CD4-positive, CD25-positive, alpha-beta regulatory T cell (primary cell): ENCODE data around the gene SPEG. TPM values are rescaled to one million over a fixed set of nuclear protein-coding genes. Genes with fewer than 3 reads are reported as not detected.
A peak's percentile ranks its signal among the peaks of the same experiment; 100 is the strongest.

Experiments
- ATAC-seq, 2 donors: fragments of 150-1000 bp; cut with Tn5 transposase; one replicate each; pipeline ENCODE4 v1.10.0; 2021; ENCODE audit warnings: low read depth in 2 of 2, moderate number of reproducible peaks in 2 of 2, moderate library complexity in 1 of 2
- DNase-seq, 3 donors: peaks; one replicate each; pipeline versions ENCODE4 v3.0.0 to v3.0.0-alpha.2; 2012 to 2022; ENCODE audit warnings: mixed read lengths in 1 of 3
- H3K27ac ChIP-seq: one replicate; pipeline ENCODE4 v1.7.0; 2013; ENCODE audit warnings: mild to moderate bottlenecking, low read length; ENCODE audit not compliant: insufficient read depth, poor library complexity, severe bottlenecking
- H3K27me3 ChIP-seq: one replicate; pipeline ENCODE4 v1.7.0; 2013; ENCODE audit warnings: low read length; ENCODE audit not compliant: control insufficient read depth, insufficient read depth
- H3K36me3 ChIP-seq: one replicate; pipeline ENCODE4 v1.7.0; 2013; ENCODE audit warnings: mild to moderate bottlenecking, low read length, moderate library complexity; ENCODE audit not compliant: control insufficient read depth, insufficient read depth
- H3K4me1 ChIP-seq: 2 replicates; pipeline ENCODE4 v1.7.0; 2013; ENCODE audit warnings: mild to moderate bottlenecking, low read length; ENCODE audit not compliant: insufficient read depth, control insufficient read depth, poor library complexity, severe bottlenecking
- H3K4me3 ChIP-seq: one replicate; pipeline ENCODE4 v1.7.0; 2013; ENCODE audit warnings: low read depth, mild to moderate bottlenecking, low read length, moderate library complexity
- H3K9me3 ChIP-seq, 2 experiments: 1 replicate in 1 of 2; 2 replicates in 1 of 2; pipeline ENCODE4 v1.7.0; 2013; ENCODE audit warnings: low read length in 2 of 2, mild to moderate bottlenecking in 1 of 2, moderate library complexity in 1 of 2; ENCODE audit not compliant: control insufficient read depth in 2 of 2
- H3K27ac Mint-ChIP-seq, 3 donors: one replicate each; pipeline ENCODE4 v1.8.0; 2020 to 2022; ENCODE audit warnings: mild to moderate bottlenecking in 3 of 3, mixed read lengths in 3 of 3, moderate library complexity in 2 of 3
- H3K27me3 Mint-ChIP-seq: one replicate; pipeline ENCODE4 v1.8.0; 2022; ENCODE audit warnings: mild to moderate bottlenecking, mixed read lengths
- H3K36me3 Mint-ChIP-seq: one replicate; pipeline ENCODE4 v1.8.0; 2020; ENCODE audit warnings: mixed read lengths
- H3K4me1 Mint-ChIP-seq, 4 donors: one replicate each; pipeline ENCODE4 v1.8.0; 2020 to 2022; ENCODE audit warnings: mixed read lengths in 4 of 4, mild to moderate bottlenecking in 1 of 4
- H3K4me3 Mint-ChIP-seq, 4 donors: one replicate each; pipeline ENCODE4 v1.8.0; 2020 to 2022; ENCODE audit warnings: mild to moderate bottlenecking in 4 of 4, mixed read lengths in 4 of 4, moderate library complexity in 3 of 4
- H3K9me3 Mint-ChIP-seq, 7 donors: one replicate each; pipeline ENCODE4 v1.8.0; 2020 to 2022; ENCODE audit warnings: mixed read lengths in 7 of 7, mild to moderate bottlenecking in 3 of 7, moderate library complexity in 2 of 7
- polyA plus RNA-seq, 4 donors: library from polyadenylated mRNA; unstranded; fragments of 300-500 nt; fragmentation: Illumina TruSeq; gene quantifications; one replicate each; pipeline ENCODE4 v1.2.3, GENCODE V29; 2021
- total RNA-seq: library from RNA; stranded (reverse); gene quantifications from one replicate; pipeline ENCODE4 v1.2.3, GENCODE V29; 2022

SPEG gene
- total and polyA plus RNA-seq, 5 donors from 2014 or later = 0.20 to 4.1 TPM; not detected in 3

DNA sequence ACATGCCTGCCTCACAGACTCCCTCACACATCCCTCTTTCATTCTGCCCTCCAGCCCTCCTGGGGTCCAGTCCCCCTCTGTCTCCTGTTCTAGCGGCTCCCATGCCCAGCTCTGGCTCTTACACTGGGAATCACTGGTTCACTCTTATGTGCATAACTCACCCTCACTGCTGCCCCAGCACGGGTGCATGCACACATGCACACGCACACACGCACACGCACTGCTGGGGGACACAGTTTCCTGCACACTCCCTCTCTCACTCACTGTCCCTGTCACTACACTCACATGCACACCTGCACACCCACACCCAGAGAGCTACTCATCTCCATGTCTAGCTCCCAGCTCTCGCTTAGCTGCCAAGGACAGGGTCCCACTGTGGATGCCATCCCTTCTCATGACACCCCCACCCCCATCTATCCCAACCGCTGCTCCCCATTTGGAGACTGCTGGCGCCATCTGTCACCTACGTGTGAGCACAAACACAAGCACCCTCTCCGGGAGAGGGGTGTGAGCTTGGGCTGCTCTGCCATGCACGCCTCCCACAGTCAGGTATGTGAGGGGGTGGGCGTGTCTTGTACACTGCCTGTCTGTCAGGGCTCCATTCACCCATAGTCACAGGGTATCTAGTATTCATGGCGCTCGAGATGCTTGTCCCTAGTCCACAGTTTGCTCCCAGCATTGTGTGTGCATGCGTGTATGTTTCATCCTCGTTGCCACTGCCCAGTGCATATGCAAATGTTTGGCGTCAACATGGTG lies 81.4 kb downstream of the SPEG start:
- H3K4me3 Mint-ChIP-seq = peak overlapping the region in 1 of 4 donors; percentile 49
- H3K27ac Mint-ChIP-seq = no peak overlapping the region
- H3K4me1 Mint-ChIP-seq = peaks cover 0 to 19% (median 9%) of the 10 kb centered on the region in 4 donors
- peaks cover 0 to 1% (median 0%) of the 10 kb centered on the region in 7 donors for H3K9me3 Mint-ChIP-seq
- H3K27me3 ChIP-seq = peaks cover 4% of the 10 kb centered on the region
- peaks cover 72% of the 10 kb centered on the region for H3K27me3 Mint-ChIP-seq
- no peaks in the 10 kb centered on the region for H3K36me3 Mint-ChIP-seq
- H3K4me3 ChIP-seq = no peak overlapping the region
- no peak overlapping the region for H3K27ac ChIP-seq
- H3K36me3 ChIP-seq = no peaks in the 10 kb centered on the region
- H3K9me3 ChIP-seq = no peaks in the 10 kb centered on the region
- ATAC-seq (no peak), DNase-seq (no peak)
- H3K4me1 ChIP-seq = peaks cover 7% of the 10 kb centered on the region

DNA sequence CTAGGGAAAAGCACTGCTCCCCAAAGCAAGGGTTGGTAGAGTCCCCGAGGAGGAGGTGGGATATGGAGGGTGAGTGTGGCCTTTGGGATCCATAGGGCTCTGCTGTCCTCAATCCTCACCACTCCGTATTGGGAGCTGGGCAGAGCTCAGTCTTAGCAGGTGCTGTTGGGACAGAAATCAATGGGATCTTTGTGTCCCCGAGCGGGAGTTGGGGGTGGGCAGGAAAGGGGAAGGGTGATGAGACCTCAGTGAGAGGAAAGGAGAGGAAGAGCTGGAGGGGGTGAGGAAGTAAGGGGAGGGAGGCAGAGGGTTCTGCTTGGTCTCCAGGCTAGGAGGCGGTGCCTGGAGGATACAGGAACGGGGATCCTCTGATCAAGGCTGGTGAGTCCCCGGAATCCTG lies 82.2 kb downstream of the SPEG start:
- Histone ChIP-seq H3K4me3 (no peak overlapping the region), H3K27me3 (peaks cover 6% of the 10 kb centered on the region), H3K27ac (no peak overlapping the region), H3K4me1 (peaks cover 7% of the 10 kb centered on the region), H3K9me3 (no peaks in the 10 kb centered on the region), H3K36me3 (no peaks in the 10 kb centered on the region)
- DNase-seq = no peak
- peaks cover 72% of the 10 kb centered on the region for H3K27me3 Mint-ChIP-seq
- no peaks in the 10 kb centered on the region for H3K36me3 Mint-ChIP-seq
- no peak overlapping the region for H3K27ac Mint-ChIP-seq
- no peak overlapping the region for H3K4me3 Mint-ChIP-seq
- H3K4me1 Mint-ChIP-seq = peaks cover 0 to 26% (median 9%) of the 10 kb centered on the region in 4 donors
- peaks cover 0 to 1% (median 0%) of the 10 kb centered on the region in 7 donors for H3K9me3 Mint-ChIP-seq
- ATAC-seq = no peak

DNA sequence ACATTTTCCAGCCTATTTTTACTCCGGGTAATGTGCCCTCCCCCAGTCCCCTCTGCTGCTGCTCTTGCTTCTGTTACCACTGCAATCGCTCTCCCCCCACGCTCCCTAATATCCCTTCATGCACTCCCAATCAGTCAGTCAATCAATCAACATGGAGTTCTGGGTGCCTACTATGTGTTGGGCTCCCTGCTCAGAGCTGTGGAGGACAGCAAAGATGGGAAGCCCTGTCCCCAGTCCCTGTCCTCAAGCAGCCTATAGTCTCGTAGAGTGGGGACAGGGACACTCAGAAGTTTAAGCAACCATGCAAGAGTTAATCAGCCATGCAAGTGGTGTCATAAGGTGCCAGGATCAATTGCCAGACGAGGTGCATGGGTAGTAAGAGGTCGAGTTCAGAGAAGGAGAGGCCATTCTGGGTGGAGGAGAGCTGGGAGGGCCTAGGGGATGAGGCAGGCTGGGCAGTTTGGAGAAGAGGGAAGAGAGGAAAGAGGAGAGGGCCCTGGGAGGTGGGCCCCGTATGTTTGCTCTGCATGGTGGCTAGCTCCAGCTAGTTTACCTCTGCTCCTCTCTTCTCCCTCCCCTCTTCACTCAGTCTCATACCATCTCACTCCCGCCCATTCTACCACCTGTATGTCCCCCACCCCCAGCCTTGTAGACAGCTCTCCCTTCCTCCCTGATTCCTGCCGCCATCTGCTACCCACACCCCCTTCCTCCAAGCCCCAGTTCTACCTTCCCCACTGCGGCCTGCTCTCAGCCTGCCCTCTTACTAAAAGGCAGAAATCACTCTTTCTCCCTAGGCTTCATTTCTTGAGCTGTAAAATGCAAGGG lies 83.5 kb downstream of the SPEG start:
- Mint-ChIP-seq H3K27me3 (peaks cover 66% of the 10 kb centered on the region), H3K27ac (peak overlapping the region in 1 of 3 donors; percentile 7), H3K4me1 (peaks cover 0 to 28% (median 8%) of the 10 kb centered on the region in 4 donors), H3K36me3 (no peaks in the 10 kb centered on the region), H3K9me3 (peaks cover 0 to 1% (median 0%) of the 10 kb centered on the region in 7 donors), H3K4me3 (no peak overlapping the region)
- ATAC-seq (no peak), DNase-seq (no peak)
- Histone ChIP-seq H3K27me3 (peaks cover 4% of the 10 kb centered on the region), H3K9me3 (no peaks in the 10 kb centered on the region), H3K27ac (no peak overlapping the region), H3K36me3 (no peaks in the 10 kb centered on the region), H3K4me3 (no peak overlapping the region), H3K4me1 (peaks cover 10% of the 10 kb centered on the region)

DNA sequence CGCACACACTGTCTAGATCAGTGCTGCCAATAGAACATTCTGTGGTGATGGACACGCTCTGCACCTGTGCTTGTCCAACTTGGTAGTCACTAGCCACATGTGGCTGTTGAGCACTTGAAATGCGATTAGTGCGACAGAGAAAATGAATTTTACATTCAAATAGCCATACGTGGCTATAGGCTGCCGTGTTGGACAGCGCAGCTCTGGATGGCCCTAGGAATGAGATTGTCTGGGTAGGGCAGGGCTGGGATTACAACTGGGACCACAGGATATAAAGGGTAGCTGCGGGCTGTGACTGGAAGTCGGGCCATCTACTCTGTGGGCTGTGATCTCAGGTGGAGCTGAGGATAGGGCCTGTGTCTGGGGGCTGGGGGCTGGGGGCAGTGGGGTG lies 84.9 kb downstream of the SPEG start:
- DNase-seq = no peak
- H3K4me1 ChIP-seq = peaks cover 5% of the 10 kb centered on the region
- ATAC-seq = no peak
- Mint-ChIP-seq H3K4me3 (no peak overlapping the region), H3K27ac (no peak overlapping the region), H3K4me1 (peaks cover 0 to 24% (median 4%) of the 10 kb centered on the region in 4 donors), H3K36me3 (no peaks in the 10 kb centered on the region), H3K27me3 (peaks cover 66% of the 10 kb centered on the region), H3K9me3 (peaks cover 0 to 1% (median 0%) of the 10 kb centered on the region in 7 donors)
- no peaks in the 10 kb centered on the region for H3K9me3 ChIP-seq
- H3K27ac ChIP-seq = no peak overlapping the region
- H3K36me3 ChIP-seq = no peaks in the 10 kb centered on the region
- no peak overlapping the region for H3K4me3 ChIP-seq
- peaks cover 14% of the 10 kb centered on the region for H3K27me3 ChIP-seq

DNA sequence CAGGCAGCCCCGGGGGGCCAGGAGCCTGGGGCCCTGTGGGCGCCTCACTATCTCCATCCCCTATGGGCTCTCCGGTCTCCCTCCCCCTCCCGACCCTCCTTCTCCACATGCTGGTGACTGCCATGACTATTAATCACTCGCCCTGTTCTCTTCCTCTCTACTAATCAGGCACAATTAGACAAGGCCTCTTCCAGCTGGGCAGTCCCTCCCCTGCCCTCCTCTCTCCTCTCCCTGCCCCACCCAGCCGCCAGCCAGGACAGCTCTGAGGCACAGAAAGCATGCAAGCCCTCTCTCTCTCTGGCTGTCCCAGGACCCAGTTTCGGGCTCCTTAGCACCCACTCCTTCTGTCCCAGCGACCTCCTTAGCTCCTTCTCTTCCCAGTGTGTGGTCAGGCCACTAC lies 85.4 kb downstream of the SPEG start:
- H3K27me3 ChIP-seq = peaks cover 20% of the 10 kb centered on the region
- peaks cover 0 to 22% (median 4%) of the 10 kb centered on the region in 4 donors for H3K4me1 Mint-ChIP-seq
- H3K9me3 ChIP-seq = no peaks in the 10 kb centered on the region
- peaks cover 72% of the 10 kb centered on the region for H3K27me3 Mint-ChIP-seq
- no peaks in the 10 kb centered on the region for H3K36me3 Mint-ChIP-seq
- no peak overlapping the region for H3K4me3 ChIP-seq
- H3K27ac ChIP-seq = no peak overlapping the region
- ATAC-seq (no peak), DNase-seq (no peak)
- H3K4me1 ChIP-seq = peaks cover 5% of the 10 kb centered on the region
- no peak overlapping the region for H3K4me3 Mint-ChIP-seq
- H3K36me3 ChIP-seq = no peaks in the 10 kb centered on the region
- peaks cover 0 to 1% (median 0%) of the 10 kb centered on the region in 7 donors for H3K9me3 Mint-ChIP-seq
- H3K27ac Mint-ChIP-seq = no peak overlapping the region

DNA sequence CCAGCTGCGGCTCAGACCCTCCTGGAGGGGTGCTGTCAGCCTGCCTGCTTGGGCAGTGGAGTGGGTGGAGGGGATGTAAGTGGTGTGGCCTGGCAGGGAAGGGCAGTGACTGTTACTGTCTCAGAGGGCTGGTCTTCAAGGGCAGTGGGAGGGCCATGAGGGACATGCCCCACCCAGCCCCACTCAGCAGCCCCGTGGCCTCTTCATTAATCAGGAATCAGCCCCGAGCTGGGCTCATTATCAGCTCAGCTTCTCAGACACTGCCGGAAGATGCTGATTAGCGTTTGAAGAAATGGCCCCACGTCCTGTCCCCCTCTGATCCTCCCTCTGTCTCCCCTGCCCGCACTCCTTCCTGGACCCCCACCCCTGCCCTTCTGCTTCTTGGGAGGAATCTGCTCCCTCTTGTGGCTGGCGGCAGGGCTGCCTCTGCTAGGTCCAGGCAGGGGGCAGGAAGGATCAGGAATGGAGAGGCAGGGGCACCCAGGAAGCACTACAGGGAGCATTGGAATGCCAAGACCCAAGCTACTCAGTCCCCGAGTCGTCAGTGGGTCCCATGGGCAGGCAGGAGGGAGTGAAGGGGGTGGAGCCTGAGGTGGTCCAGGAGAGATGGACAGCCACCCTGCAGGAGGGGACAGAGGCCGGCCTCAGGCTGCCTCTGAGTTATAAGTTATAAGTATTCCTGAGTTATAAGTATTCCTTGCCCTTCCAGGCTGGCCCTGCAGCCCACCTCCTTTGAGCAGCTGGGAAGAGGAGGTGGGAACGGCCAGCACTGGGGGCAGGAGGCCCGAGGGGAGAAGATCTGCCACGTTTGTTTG lies 86.6 kb downstream of the SPEG start:
- Mint-ChIP-seq H3K4me1 (peaks cover 0 to 18% (median 4%) of the 10 kb centered on the region in 4 donors), H3K9me3 (peaks cover 0 to 2% (median 0%) of the 10 kb centered on the region in 7 donors), H3K36me3 (no peaks in the 10 kb centered on the region), H3K4me3 (no peak overlapping the region), H3K27ac (no peak overlapping the region), H3K27me3 (peaks cover 69% of the 10 kb centered on the region)
- H3K27me3 ChIP-seq = peaks cover 23% of the 10 kb centered on the region
- no peaks in the 10 kb centered on the region for H3K9me3 ChIP-seq
- no peak overlapping the region for H3K27ac ChIP-seq
- ATAC-seq (no peak), DNase-seq (no peak)
- no peaks in the 10 kb centered on the region for H3K36me3 ChIP-seq
- H3K4me3 ChIP-seq = no peak overlapping the region
- peaks cover 5% of the 10 kb centered on the region for H3K4me1 ChIP-seq
